ENCODE results near the gene CCDC169. TPM values are rescaled to one million over a fixed set of nuclear protein-coding genes. Genes with fewer than 3 reads are reported as not detected.

CCDC169 gene
- total and polyA plus RNA-seq, 3 experiments from 2014 or later = not detected

- no peaks in the 10 kb centered on the region for H3K4me1 ChIP-seq (ENCODE audit: insufficient read depth, low read length)
- no peak overlapping the region for H3K27ac Mint-ChIP-seq
- H3K27me3 Mint-ChIP-seq = no peaks in the 10 kb centered on the region
- no peaks in the 10 kb centered on the region for H3K36me3 ChIP-seq (ENCODE audit: insufficient read depth, low read length)
- no peaks in the 10 kb centered on the region for H3K4me1 Mint-ChIP-seq
- H3K9me3 Mint-ChIP-seq = peaks cover 0 to 17% (median 3%) of the 10 kb centered on the region in 5 donors
- H3K27me3 ChIP-seq (ENCODE audit: insufficient read depth, low read length, poor library complexity, severe bottlenecking) = no peaks in the 10 kb centered on the region
- no peaks in the 10 kb centered on the region for H3K9me3 ChIP-seq (ENCODE audit: low read length)
- no peaks in the 10 kb centered on the region for H3K36me3 Mint-ChIP-seq
- POLR2A ChIA-PET = no interaction called here
- H3K27ac ChIP-seq (ENCODE audit: low read depth, low read length) = no peak overlapping the region
- no peak overlapping the region for H3K4me3 Mint-ChIP-seq
- no peak for DNase-seq
- H3K4me3 ChIP-seq (ENCODE audit: low read length) = no peak overlapping the region
- CTCF ChIA-PET = no interaction called here
Measured at GRCh38 chr13:36248700-36249099, 48.9 kb downstream of the CCDC169 start.

GRCh38 chr13:36244990-36245389 lies 52.6 kb downstream of the CCDC169 start:
- no peaks in the 10 kb centered on the region for H3K9me3 ChIP-seq (ENCODE audit: low read length)
- no peaks in the 10 kb centered on the region for H3K27me3 ChIP-seq (ENCODE audit: insufficient read depth, low read length, poor library complexity, severe bottlenecking)
- no peaks in the 10 kb centered on the region for H3K36me3 ChIP-seq (ENCODE audit: insufficient read depth, low read length)
- H3K4me3 ChIP-seq (ENCODE audit: low read length) = no peak overlapping the region
- no peak overlapping the region for H3K27ac Mint-ChIP-seq
- no peaks in the 10 kb centered on the region for H3K27me3 Mint-ChIP-seq
- CTCF ChIA-PET = no interaction called here
- no peak for DNase-seq
- POLR2A ChIA-PET = no interaction called here
- H3K4me1 Mint-ChIP-seq = no peaks in the 10 kb centered on the region
- peaks cover 0 to 23% (median 4%) of the 10 kb centered on the region in 5 donors for H3K9me3 Mint-ChIP-seq
- no peak overlapping the region for H3K4me3 Mint-ChIP-seq
- H3K36me3 Mint-ChIP-seq = no peaks in the 10 kb centered on the region
- no peak overlapping the region for H3K27ac ChIP-seq (ENCODE audit: low read depth, low read length)
- no peaks in the 10 kb centered on the region for H3K4me1 ChIP-seq (ENCODE audit: insufficient read depth, low read length)

- peaks cover 0 to 19% (median 3%) of the 10 kb centered on the region in 5 donors for H3K9me3 Mint-ChIP-seq
- no peak overlapping the region for H3K4me3 Mint-ChIP-seq
- POLR2A ChIA-PET = no interaction called here
- Histone ChIP-seq H3K27ac (ENCODE audit: low read depth, low read length) (no peak overlapping the region), H3K27me3 (ENCODE audit: insufficient read depth, low read length, poor library complexity, severe bottlenecking) (no peaks in the 10 kb centered on the region), H3K4me3 (ENCODE audit: low read length) (no peak overlapping the region), H3K4me1 (ENCODE audit: insufficient read depth, low read length) (no peaks in the 10 kb centered on the region), H3K36me3 (ENCODE audit: insufficient read depth, low read length) (no peaks in the 10 kb centered on the region), H3K9me3 (ENCODE audit: low read length) (no peaks in the 10 kb centered on the region)
- CTCF ChIA-PET = no interaction called here
- H3K36me3 Mint-ChIP-seq = no peaks in the 10 kb centered on the region
- H3K4me1 Mint-ChIP-seq = no peaks in the 10 kb centered on the region
- H3K27ac Mint-ChIP-seq = no peak overlapping the region
- H3K27me3 Mint-ChIP-seq = no peaks in the 10 kb centered on the region
- DNase-seq = no peak
Measured at GRCh38 chr13:36244073-36244472, 53.5 kb downstream of the CCDC169 start.

GRCh38 chr13:36242761-36243160 lies 54.9 kb downstream of the CCDC169 start:
- H3K27ac ChIP-seq (ENCODE audit: low read depth, low read length) = no peak overlapping the region
- no peak overlapping the region for H3K27ac Mint-ChIP-seq
- no peak overlapping the region for H3K4me3 ChIP-seq (ENCODE audit: low read length)
- H3K27me3 Mint-ChIP-seq = no peaks in the 10 kb centered on the region
- no peaks in the 10 kb centered on the region for H3K4me1 Mint-ChIP-seq
- CTCF ChIA-PET = no interaction called here
- H3K4me3 Mint-ChIP-seq = no peak overlapping the region
- no peaks in the 10 kb centered on the region for H3K36me3 Mint-ChIP-seq
- H3K27me3 ChIP-seq (ENCODE audit: insufficient read depth, low read length, poor library complexity, severe bottlenecking) = no peaks in the 10 kb centered on the region
- H3K9me3 Mint-ChIP-seq = peaks cover 0 to 16% (median 3%) of the 10 kb centered on the region in 5 donors
- POLR2A ChIA-PET = no interaction called here
- H3K36me3 ChIP-seq (ENCODE audit: insufficient read depth, low read length) = no peaks in the 10 kb centered on the region
- no peaks in the 10 kb centered on the region for H3K4me1 ChIP-seq (ENCODE audit: insufficient read depth, low read length)
- no peaks in the 10 kb centered on the region for H3K9me3 ChIP-seq (ENCODE audit: low read length)
- DNase-seq = no peak

- Histone ChIP-seq H3K27me3 (ENCODE audit: insufficient read depth, low read length, poor library complexity, severe bottlenecking) (no peaks in the 10 kb centered on the region), H3K9me3 (ENCODE audit: low read length) (no peaks in the 10 kb centered on the region), H3K36me3 (ENCODE audit: insufficient read depth, low read length) (no peaks in the 10 kb centered on the region), H3K4me3 (ENCODE audit: low read length) (no peak overlapping the region), H3K4me1 (ENCODE audit: insufficient read depth, low read length) (no peaks in the 10 kb centered on the region), H3K27ac (ENCODE audit: low read depth, low read length) (no peak overlapping the region)
- no peak overlapping the region for H3K27ac Mint-ChIP-seq
- DNase-seq = no peak
- H3K9me3 Mint-ChIP-seq = peaks cover 0 to 28% (median 7%) of the 10 kb centered on the region in 5 donors
- ChIA-PET POLR2A (no interaction called here), CTCF (no interaction called here)
- no peaks in the 10 kb centered on the region for H3K4me1 Mint-ChIP-seq
- no peaks in the 10 kb centered on the region for H3K36me3 Mint-ChIP-seq
- no peaks in the 10 kb centered on the region for H3K27me3 Mint-ChIP-seq
- no peak overlapping the region for H3K4me3 Mint-ChIP-seq
Measured at GRCh38 chr13:36231236-36231635, 66.4 kb downstream of the CCDC169 start.

DNA sequence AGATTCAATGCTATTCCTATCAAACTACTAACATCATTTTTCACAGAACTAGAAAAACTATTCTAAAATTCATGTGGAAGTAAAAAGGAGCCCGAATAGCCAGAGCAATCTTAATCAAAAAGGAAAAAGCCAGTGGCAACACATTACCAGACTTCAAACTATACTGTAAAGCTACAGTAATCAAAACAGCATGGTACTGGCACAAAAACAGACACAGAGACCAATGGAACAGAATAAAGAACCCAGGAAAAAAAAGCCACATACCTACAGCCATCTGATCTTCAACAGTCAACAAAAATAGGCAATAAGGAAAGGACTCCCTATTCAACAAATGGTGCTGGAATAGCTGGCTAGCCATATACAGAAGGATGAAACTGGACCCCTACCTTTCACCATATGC lies 72.9 kb downstream of the CCDC169 start:
- H3K27ac Mint-ChIP-seq = no peak overlapping the region
- no peak for DNase-seq
- no peaks in the 10 kb centered on the region for H3K4me1 ChIP-seq (ENCODE audit: insufficient read depth, low read length)
- H3K27me3 Mint-ChIP-seq = no peaks in the 10 kb centered on the region
- H3K27ac ChIP-seq (ENCODE audit: low read depth, low read length) = no peak overlapping the region
- no peaks in the 10 kb centered on the region for H3K9me3 ChIP-seq (ENCODE audit: low read length)
- H3K27me3 ChIP-seq (ENCODE audit: insufficient read depth, low read length, poor library complexity, severe bottlenecking) = no peaks in the 10 kb centered on the region
- peaks cover 5 to 15% (median 12%) of the 10 kb centered on the region in 5 donors for H3K9me3 Mint-ChIP-seq
- no peaks in the 10 kb centered on the region for H3K4me1 Mint-ChIP-seq
- H3K36me3 Mint-ChIP-seq = no peaks in the 10 kb centered on the region
- CTCF ChIA-PET = no interaction called here
- H3K4me3 ChIP-seq (ENCODE audit: low read length) = no peak overlapping the region
- no peaks in the 10 kb centered on the region for H3K36me3 ChIP-seq (ENCODE audit: insufficient read depth, low read length)
- POLR2A ChIA-PET = no interaction called here
- H3K4me3 Mint-ChIP-seq = no peak overlapping the region

DNA sequence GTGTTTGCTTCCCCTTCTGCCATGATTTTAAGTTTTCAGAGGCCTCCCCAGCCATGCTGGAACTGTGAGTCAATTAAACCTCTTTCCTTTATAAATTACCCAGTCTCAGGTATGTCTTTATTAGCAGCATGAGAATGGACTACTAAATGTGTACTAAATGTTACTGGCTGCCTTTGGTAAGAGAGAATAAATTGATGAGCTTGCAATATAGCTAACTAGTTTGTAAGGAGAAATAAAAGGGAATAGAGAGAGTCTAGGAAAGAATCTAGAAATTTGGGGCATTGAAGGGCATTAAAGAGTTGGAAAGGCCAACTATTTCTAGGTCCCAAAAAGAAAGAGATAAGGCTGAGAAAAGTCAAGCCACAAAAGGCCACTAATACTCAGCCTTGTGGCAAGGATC lies 77.7 kb downstream of the CCDC169 start:
- Histone ChIP-seq H3K4me1 (ENCODE audit: insufficient read depth, low read length) (no peaks in the 10 kb centered on the region), H3K27me3 (ENCODE audit: insufficient read depth, low read length, poor library complexity, severe bottlenecking) (no peaks in the 10 kb centered on the region), H3K4me3 (ENCODE audit: low read length) (no peak overlapping the region), H3K27ac (ENCODE audit: low read depth, low read length) (no peak overlapping the region), H3K36me3 (ENCODE audit: insufficient read depth, low read length) (no peaks in the 10 kb centered on the region), H3K9me3 (ENCODE audit: low read length) (no peaks in the 10 kb centered on the region)
- Mint-ChIP-seq H3K27ac (no peak overlapping the region), H3K27me3 (peaks cover 0 to 1% of the 10 kb centered on the region in 2 donors), H3K4me1 (no peaks in the 10 kb centered on the region), H3K9me3 (peaks cover 7 to 21% (median 9%) of the 10 kb centered on the region in 5 donors), H3K36me3 (peaks cover 0 to 3% (median 0%) of the 10 kb centered on the region in 3 donors), H3K4me3 (no peak overlapping the region)
- no peak for DNase-seq
- POLR2A ChIA-PET = no interaction called here
- CTCF ChIA-PET = no interaction called here

DNA sequence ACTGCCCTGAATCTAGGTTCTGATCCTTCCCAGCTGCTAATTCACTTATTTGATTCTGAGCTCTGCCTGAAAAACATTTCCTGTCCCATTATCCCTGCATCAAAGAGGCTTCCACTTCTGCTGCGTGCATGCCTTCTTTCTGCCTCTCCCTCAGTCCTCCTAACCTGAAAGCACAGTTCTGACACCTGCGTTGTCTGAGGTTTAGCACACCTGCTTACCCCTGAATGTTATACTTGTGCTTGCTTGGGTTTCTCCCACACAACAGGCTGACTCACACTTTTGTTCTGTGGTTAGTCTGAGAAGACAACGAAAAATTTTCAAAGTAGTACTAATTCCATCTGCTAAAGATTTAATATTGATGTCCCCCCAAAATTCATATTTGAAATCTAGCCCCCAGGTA lies 80.2 kb downstream of the CCDC169 start:
- H3K4me1 Mint-ChIP-seq = no peaks in the 10 kb centered on the region

More for the DNA sequence above, 80.2 kb downstream of the CCDC169 start:
- Mint-ChIP-seq H3K27me3 (peaks cover 0 to 1% of the 10 kb centered on the region in 2 donors), H3K36me3 (peaks cover 0 to 3% (median 0%) of the 10 kb centered on the region in 3 donors), H3K27ac (no peak overlapping the region), H3K9me3 (peaks cover 3 to 14% (median 5%) of the 10 kb centered on the region in 5 donors), H3K4me3 (no peak overlapping the region)
- DNase-seq = no peak
- no peak overlapping the region for H3K4me3 ChIP-seq (ENCODE audit: low read length)
- H3K4me1 ChIP-seq (ENCODE audit: insufficient read depth, low read length) = no peaks in the 10 kb centered on the region
- no peak overlapping the region for H3K27ac ChIP-seq (ENCODE audit: low read depth, low read length)
- H3K36me3 ChIP-seq (ENCODE audit: insufficient read depth, low read length) = no peaks in the 10 kb centered on the region
- ChIA-PET CTCF (no interaction called here), POLR2A (no interaction called here)
- no peaks in the 10 kb centered on the region for H3K9me3 ChIP-seq (ENCODE audit: low read length)
- no peaks in the 10 kb centered on the region for H3K27me3 ChIP-seq (ENCODE audit: insufficient read depth, low read length, poor library complexity, severe bottlenecking)
